ENCODE results near the gene PEX14. TPM values are rescaled to one million over a fixed set of nuclear protein-coding genes. Genes with fewer than 3 reads are reported as not detected.

PEX14 gene
- total RNA-seq, 1 donor from 2014 or later, result 28.2 TPM

- no peak for DNase-seq (ENCODE audit: extremely low read depth, low read depth, low spot score)
These were observed 153.9 kb downstream of the PEX14 start for GRCh38 chr1:10628685-10629084.

DNA sequence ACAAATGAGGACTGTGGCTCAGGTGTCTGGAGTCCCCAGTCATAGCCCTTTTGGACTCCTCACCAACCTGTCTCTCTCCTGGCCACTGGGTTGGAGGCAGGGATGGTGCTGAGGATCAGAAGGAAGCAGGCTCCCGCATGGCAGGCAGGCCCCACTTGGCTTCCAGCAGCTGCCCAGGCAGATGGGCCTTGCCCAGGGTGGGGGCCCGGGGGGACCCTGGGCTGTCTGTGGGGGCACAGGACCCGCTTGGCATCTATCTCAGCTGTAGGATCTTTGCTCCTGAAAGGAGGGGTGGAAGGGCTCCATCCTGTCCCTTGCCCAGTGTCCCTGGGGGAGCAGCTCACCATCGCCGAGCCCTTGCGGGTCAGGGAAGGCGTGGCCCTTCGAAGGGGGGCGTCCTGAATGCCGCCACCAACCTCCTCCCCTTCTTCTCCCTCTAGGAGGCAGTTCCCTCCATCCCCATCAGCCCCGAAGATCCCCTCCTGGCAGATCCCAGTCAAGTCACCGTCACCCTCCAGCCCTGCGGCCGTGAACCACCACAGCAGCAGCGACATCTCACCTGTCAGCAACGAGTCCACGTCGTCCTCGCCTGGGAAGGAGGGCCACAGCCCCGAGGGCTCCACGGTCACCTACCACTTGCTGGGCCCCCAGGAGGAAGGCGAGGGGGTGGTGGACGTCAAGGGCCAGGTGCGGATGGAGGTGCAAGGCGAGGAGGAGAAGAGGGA is 154.5 kb downstream of the PEX14 start:
- DNase-seq (ENCODE audit: extremely low read depth, low read depth, low spot score), result no peak

DNA sequence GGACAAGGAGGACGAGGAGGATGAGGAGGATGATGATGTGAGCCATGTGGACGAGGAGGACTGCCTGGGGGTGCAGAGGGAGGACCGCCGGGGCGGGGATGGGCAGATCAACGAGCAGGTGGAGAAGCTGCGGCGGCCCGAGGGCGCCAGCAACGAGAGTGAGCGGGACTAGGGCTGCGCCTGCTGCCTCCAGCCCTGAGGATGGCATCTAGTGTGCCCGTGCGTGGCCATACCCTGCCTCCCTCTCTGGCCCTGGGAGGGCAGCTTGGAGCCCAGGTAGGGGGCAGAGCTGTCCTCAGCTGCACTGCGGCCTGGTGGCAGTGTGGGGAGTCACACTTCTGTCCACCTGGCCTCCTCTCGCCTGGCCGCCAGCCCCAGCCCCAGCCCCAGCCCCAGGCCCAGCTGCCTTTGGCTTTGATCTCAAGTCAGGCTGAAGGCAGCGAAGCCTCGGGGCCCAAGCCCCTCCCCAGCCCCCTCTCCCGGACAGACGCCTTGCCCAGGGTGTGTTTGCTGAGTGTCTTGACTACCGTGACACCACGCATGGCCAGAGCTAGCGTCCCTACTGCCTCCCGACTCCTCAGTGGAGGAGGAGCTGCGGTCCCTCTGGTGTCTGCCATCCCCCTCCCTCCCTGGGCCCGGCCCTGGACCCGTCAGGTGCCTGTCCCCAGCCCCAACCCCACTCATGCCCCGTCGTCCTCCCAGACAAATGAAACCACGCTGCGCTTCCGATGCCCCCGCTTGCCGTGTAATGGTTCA is 155.2 kb downstream of the PEX14 start:
- DNase-seq (ENCODE audit: extremely low read depth, low read depth, low spot score), result no peak

DNA sequence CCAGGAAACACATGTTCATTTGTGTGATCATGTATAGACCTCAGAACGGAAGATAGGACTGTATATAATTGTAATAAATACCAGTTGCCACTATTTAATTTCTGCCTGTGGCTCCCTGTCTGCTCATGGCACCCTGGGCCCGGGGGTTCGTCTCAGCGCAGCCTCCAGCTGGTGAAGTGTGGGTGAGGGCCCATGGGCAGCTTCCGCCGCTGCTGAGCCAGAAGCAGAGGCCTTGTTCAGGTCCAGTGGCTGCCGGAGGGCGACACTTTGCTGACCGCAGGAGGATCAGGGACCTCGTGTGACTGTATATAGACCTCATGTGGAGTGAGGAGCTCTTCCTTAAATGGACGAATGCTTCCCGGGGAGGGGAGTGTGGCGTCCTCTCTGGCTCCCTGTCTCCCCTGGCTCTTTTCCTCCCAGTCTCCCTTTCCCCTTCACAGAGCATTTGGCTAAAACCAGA is 155.9 kb downstream of the PEX14 start:
- DNase-seq (ENCODE audit: extremely low read depth, low read depth, low spot score), result no peak

GRCh38 chr1:10631121-10631810 is 156.5 kb downstream of the PEX14 start:
- DNase-seq (ENCODE audit: extremely low read depth, low read depth, low spot score), result no peak

GRCh38 chr1:10631811-10632593 is 157.3 kb downstream of the PEX14 start:
- no peak for DNase-seq (ENCODE audit: extremely low read depth, low read depth, low spot score)

- no peak for DNase-seq (ENCODE audit: extremely low read depth, low read depth, low spot score)
These were observed 157.9 kb downstream of the PEX14 start for GRCh38 chr1:10632691-10633090.

DNA sequence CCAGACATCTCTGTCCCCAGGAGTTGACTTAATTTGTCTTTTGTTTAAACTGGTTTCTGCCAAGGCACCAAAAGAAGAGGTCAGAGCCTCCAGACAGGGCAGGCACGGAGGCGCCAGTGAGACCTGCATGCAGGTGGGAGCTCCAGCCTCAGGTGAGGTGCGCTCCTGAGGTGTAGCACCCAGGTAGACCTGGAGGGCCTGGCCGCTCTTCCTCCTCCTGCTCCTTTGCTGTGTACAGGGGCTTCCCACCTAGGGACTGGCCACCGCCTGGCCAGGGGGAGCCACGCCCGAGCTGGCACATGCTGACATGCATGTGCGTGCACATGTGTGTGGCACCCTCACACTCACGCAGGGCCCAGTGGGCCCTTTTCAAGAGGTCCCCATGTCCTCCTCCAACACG is 158.7 kb downstream of the PEX14 start:
- DNase-seq (ENCODE audit: extremely low read depth, low read depth, low spot score), result no peak

DNA sequence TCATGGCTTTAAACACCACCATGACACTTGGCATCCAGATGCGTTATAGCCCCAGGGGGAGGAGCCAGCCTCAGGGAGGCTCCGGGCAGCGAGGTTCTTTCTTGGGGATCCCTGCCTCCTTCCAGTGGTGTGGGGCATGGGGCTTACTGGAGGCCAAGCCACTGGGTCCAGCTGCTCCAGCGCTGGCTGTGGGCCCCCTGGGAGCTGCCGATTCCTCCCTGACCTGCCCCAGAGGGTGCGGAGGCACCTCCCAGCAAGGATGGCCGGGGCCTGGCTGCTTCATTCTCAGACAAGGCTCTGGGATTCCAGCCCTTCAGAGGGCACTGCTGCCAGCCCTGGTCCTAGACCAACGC is 159.3 kb downstream of the PEX14 start:
- DNase-seq (ENCODE audit: extremely low read depth, low read depth, low spot score), result no peak

GRCh38 chr1:10634428-10635084 is 159.8 kb downstream of the PEX14 start:
- DNase-seq (ENCODE audit: extremely low read depth, low read depth, low spot score), result no peak

- DNase-seq (ENCODE audit: extremely low read depth, low read depth, low spot score), result no peak
These were observed 160.5 kb downstream of the PEX14 start for GRCh38 chr1:10635085-10635896.

DNA sequence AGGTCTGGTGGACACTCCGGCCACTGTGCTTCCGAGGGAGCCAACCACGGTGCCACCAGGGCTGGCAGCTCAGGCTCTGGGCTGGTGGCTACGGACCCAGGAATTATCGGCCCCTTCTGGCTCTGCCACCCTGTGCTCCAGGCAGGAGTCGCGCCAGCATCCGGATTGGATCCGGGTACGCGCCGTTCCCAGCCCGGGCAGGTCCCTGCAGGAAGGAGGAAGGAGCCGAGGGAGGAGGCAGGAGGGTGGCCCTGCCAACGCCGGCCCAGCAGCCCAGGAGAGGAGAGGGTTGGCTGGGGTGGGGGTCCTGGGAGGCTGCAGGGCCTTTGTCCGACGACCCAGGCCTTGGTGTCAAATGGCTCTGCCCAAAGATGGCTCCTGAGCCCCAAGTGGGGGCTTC is 161.2 kb downstream of the PEX14 start:
- DNase-seq (ENCODE audit: extremely low read depth, low read depth, low spot score), result no peak

GRCh38 chr1:10637400-10637799 is 162.7 kb downstream of the PEX14 start:
- no peak for DNase-seq (ENCODE audit: extremely low read depth, low read depth, low spot score)

DNA sequence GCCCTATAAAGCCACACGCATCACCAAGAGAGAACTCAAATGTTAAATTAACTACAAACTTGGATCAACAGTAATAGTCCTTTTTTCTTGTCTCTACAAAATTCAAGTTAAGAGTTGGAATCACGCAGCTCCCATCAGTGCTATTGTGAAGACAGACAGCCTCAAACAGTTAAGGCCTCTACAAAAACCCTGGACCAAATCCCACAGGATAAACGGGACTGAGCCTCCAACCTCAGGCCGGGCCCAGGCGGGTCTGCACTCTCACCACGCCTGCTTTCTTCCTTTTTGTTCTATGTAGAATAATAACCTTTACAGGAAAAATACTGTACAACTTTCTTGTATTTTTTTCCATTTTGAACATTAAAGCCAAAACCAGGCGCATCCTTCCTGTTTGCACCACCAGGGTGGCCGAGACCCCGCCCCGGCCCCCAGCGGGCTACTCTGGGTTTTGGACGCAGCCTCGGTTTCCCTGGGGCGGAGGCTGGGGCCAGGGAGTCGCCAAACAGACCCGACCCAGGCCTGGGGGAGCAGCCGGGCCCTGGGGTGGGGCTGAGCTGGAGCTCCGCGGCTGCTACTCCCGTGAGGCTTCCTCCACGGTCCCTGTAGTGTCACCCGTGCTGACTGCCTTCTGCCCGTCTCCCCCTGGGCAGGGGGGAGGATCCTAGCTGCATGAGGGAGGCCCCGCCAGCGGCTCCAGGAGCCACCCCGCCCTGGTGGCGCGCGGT is 163.2 kb downstream of the PEX14 start:
- no peak for DNase-seq (ENCODE audit: extremely low read depth, low read depth, low spot score)

- no peak for DNase-seq (ENCODE audit: extremely low read depth, low read depth, low spot score)
These were observed 163.8 kb downstream of the PEX14 start for GRCh38 chr1:10638559-10639005.

- no peak for DNase-seq (ENCODE audit: extremely low read depth, low read depth, low spot score)
These were observed 164.4 kb downstream of the PEX14 start for GRCh38 chr1:10639011-10639774.

GRCh38 chr1:10639775-10640578 is 165.2 kb downstream of the PEX14 start:
- no peak for DNase-seq (ENCODE audit: extremely low read depth, low read depth, low spot score)
